Body of pancreas (tissue), 4 donors: ENCODE data around the gene DUSP8. TPM values are rescaled to one million over a fixed set of nuclear protein-coding genes. Genes with fewer than 3 reads are reported as not detected.

ENCODE experiments used
- ATAC-seq: fragments of 150-250 bp; one replicate; pipeline ENCODE4 v1.9.1; 2016
- DNase-seq, 4 donors: peaks; one replicate each; pipeline ENCODE4 v3.0.0-alpha.2; 2019
- H3K27ac ChIP-seq, 4 donors: fragments of 200-600 bp; sonication (generic); 1 replicate in 3 of 4; 2 replicates in 1 of 4; pipeline versions ENCODE4 v1.5.1 to v1.6.1; 2016 to 2019; ENCODE audit warnings: mild to moderate bottlenecking in 1 of 4, mixed read lengths in 1 of 4, moderate library complexity in 1 of 4
- H3K27me3 ChIP-seq, 2 donors: fragments of 200-600 bp; sonication (generic); one replicate each; pipeline ENCODE4 v1.6.0; 2016; ENCODE audit warnings: mild to moderate bottlenecking in 1 of 2
- H3K36me3 ChIP-seq, 2 donors: fragments of 200-600 bp; sonication (generic); replicated peaks in 1 of 2; 2 replicates each; pipeline ENCODE4 v1.5.1; 2016; ENCODE audit warnings: low read depth in 2 of 2; ENCODE audit not compliant: insufficient read depth in 1 of 2
- H3K4me1 ChIP-seq: fragments of 200-600 bp; sonication (generic); one replicate; pipeline ENCODE4 v1.6.0; 2016
- H3K4me3 ChIP-seq, 2 donors: fragments of 200-600 bp; sonication (generic); 1 replicate in 1 of 2; 2 replicates in 1 of 2; pipeline ENCODE4 v1.5.1; 2016 to 2019
- H3K9me3 ChIP-seq, 3 donors: fragments of 200-600 bp; sonication (generic); 1 replicate in 2 of 3; 2 replicates in 1 of 3; pipeline ENCODE4 v1.5.1; 2016
- CTCF ChIP-seq, 7 experiments: fragments of 450-650 bp in 4 of 7; fragments of 200-600 bp in 3 of 7; sonication (generic) in 3 of 7; IDR thresholded peaks; one replicate each; pipeline ENCODE4 v1.5.1; 2016 to 2019; ENCODE audit warnings: antibody characterized with exemption in 7 of 7
- POLR2A ChIP-seq, 3 donors: fragments of 450-650 bp; IDR thresholded peaks; one replicate each; pipeline ENCODE4 v1.6.1; 2016; ENCODE audit warnings: antibody characterized with exemption in 3 of 3, mild to moderate bottlenecking in 2 of 3
- WGBS, 2 donors: methylation state at CpG; one replicate each; pipeline ENCODE4 v1.1.5; 2017; 5-methylcytosine and 5-hydroxymethylcytosine counted together
- intact Hi-C: fragments of 100-400 bp; cut with DNase I; formaldehyde crosslinking; loops from one replicate; pipeline ENCODE4 v1.15.1; 2023
- total RNA-seq, 2 donors: library from RNA; depleted of rRNA; stranded (reverse); fragments of >200 nt; gene quantifications; one replicate each; pipeline ENCODE4 v1.1.0, GENCODE V29; 2016

Gene DUSP8
- total RNA-seq, 2 donors from 2014 or later, result 7.0 to 19.1 TPM

GRCh38 chr11:1556278-1556902 is 15.7 kb downstream of the DUSP8 start:
- TF ChIP-seq POLR2A (IDR thresholded peaks at IDR 0.05) (no peak), CTCF (IDR thresholded peaks at IDR 0.05) (no peak)
- H3K36me3 ChIP-seq, result peaks cover 0 to 3% of the 10 kb centered on the region in 2 donors
- ATAC-seq (no peak), DNase-seq (no peak)
- peaks cover 69% of the 10 kb centered on the region for H3K4me1 ChIP-seq
- no peaks in the 10 kb centered on the region for H3K27me3 ChIP-seq
- H3K27ac ChIP-seq, result no peak overlapping the region
- intact Hi-C loops, result no loop called here
- H3K4me3 ChIP-seq, result no peak overlapping the region
- no peaks in the 10 kb centered on the region for H3K9me3 ChIP-seq
- WGBS, 2 donors, result 64 to 83% methylated on average over 27 to 60 of the region's 63 CpGs

GRCh38 chr11:1555713-1556153 is 16.3 kb downstream of the DUSP8 start:
- intact Hi-C loops, result no loop called here
- Histone ChIP-seq H3K27ac (no peak overlapping the region), H3K27me3 (no peaks in the 10 kb centered on the region), H3K9me3 (no peaks in the 10 kb centered on the region), H3K36me3 (peaks cover 0 to 3% of the 10 kb centered on the region in 2 donors), H3K4me1 (peaks cover 62% of the 10 kb centered on the region), H3K4me3 (no peak overlapping the region)
- ATAC-seq, result no peak
- no peak for DNase-seq
- TF ChIP-seq CTCF (IDR thresholded peaks at IDR 0.05) (no peak), POLR2A (IDR thresholded peaks at IDR 0.05) (no peak)
- WGBS, 2 donors, result 93 to 95% methylated on average over 8 of the region's 9 CpGs

GRCh38 chr11:1554981-1555712 is 16.9 kb downstream of the DUSP8 start:
- Histone ChIP-seq H3K9me3 (no peaks in the 10 kb centered on the region), H3K36me3 (peaks cover 0 to 3% of the 10 kb centered on the region in 2 donors), H3K27ac (peak overlapping the region in 1 of 4 donors; percentile 39), H3K4me3 (no peak overlapping the region), H3K4me1 (peaks cover 56% of the 10 kb centered on the region), H3K27me3 (no peaks in the 10 kb centered on the region)
- intact Hi-C loops, result no loop called here
- 28 to 54% methylated on average over 8 to 13 of the region's 13 CpGs for WGBS, 2 donors
- TF ChIP-seq POLR2A (IDR thresholded peaks at IDR 0.05) (no peak), CTCF (IDR thresholded peaks at IDR 0.05) (no peak)
- no peak for ATAC-seq
- peak in 2 of 4 donors; percentile 32 to 55 for DNase-seq

- ATAC-seq, result peak; percentile 89
- peak; percentile 96 to 99 (median 98) for DNase-seq
- 12 to 29% methylated on average over 5 to 19 of the region's 20 CpGs for WGBS, 2 donors
- no peaks in the 10 kb centered on the region for H3K27me3 ChIP-seq
- peaks cover 46% of the 10 kb centered on the region for H3K4me1 ChIP-seq
- peak overlapping the region; percentile 73 to 85 (median 78) for H3K27ac ChIP-seq
- H3K36me3 ChIP-seq, result peaks cover 0 to 3% of the 10 kb centered on the region in 2 donors
- intact Hi-C loops, result no loop called here
- no peak overlapping the region for H3K4me3 ChIP-seq
- no peaks in the 10 kb centered on the region for H3K9me3 ChIP-seq
- TF ChIP-seq CTCF (IDR thresholded peaks at IDR 0.05), result peak; percentile 41 to 94 (median 75)
- peak in 2 of 3 donors; percentile 28 for TF ChIP-seq POLR2A (IDR thresholded peaks at IDR 0.05)
Measured at GRCh38 chr11:1553808-1554594, 18.1 kb downstream of the DUSP8 start.
